Activated CD8-positive, alpha-beta T cell treated with anti-CD3 and anti-CD28 coated beads for 36 hours (primary cell): ENCODE results near the gene CDKL1. TPM values are rescaled to one million over a fixed set of nuclear protein-coding genes. Genes with fewer than 3 reads are reported as not detected.
"Not testable (repeated sequence)": the region's sequence is repeated elsewhere in the genome, so short reads cannot be mapped to it uniquely, and the experiment has no call there.

ENCODE experiments used
- ATAC-seq: fragments of 200-7000 bp; cut with Tn5 transposase; one replicate; pipeline ENCODE4 v1.10.0; 2021; ENCODE audit warnings: mild to moderate bottlenecking, moderate library complexity
- CTCF ChIA-PET: fragments of 350-600 bp; sonication (Branson Sonifier 250); formaldehyde crosslinking; loops from one replicate; lab custom pipeline; 2021; ENCODE audit warnings: antibody characterized with exemption; lab: Charles Lee
- POLR2A ChIA-PET: fragments of 350-600 bp; sonication (Branson Sonifier 250); formaldehyde crosslinking; loops from one replicate; lab custom pipeline; 2021; ENCODE audit warnings: antibody characterized with exemption; lab: Charles Lee
- DNase-seq: peaks from one replicate; pipeline ENCODE4 v3.0.0-alpha.2; 2020
- H3K27ac Mint-ChIP-seq: one replicate; pipeline ENCODE4 v1.8.0; 2021; ENCODE audit warnings: mild to moderate bottlenecking, mixed read lengths
- H3K27me3 Mint-ChIP-seq: one replicate; pipeline ENCODE4 v1.8.0; 2021; ENCODE audit warnings: mixed read lengths
- H3K36me3 Mint-ChIP-seq: one replicate; pipeline ENCODE4 v1.8.0; 2021; ENCODE audit warnings: low read depth, mixed read lengths
- H3K4me1 Mint-ChIP-seq: one replicate; pipeline ENCODE4 v1.8.0; 2021; ENCODE audit warnings: low read depth, mixed read lengths
- H3K4me3 Mint-ChIP-seq: one replicate; pipeline ENCODE4 v1.8.0; 2021; ENCODE audit warnings: mild to moderate bottlenecking, moderate library complexity, mixed read lengths
- H3K9me3 Mint-ChIP-seq: one replicate; pipeline ENCODE4 v1.8.0; 2021; ENCODE audit warnings: mixed read lengths
- CTCF ChIP-seq: fragments of 200-600 bp; IDR thresholded peaks from one replicate; pipeline ENCODE4 v1.8.0; 2022; ENCODE audit warnings: antibody characterized with exemption, mild to moderate bottlenecking
- intact Hi-C: fragments of 100-400 bp; cut with micrococcal nuclease; formaldehyde crosslinking; loops from one replicate; pipeline ENCODE4 v1.10.0; 2022
- total RNA-seq, 2 experiments: library from RNA; stranded (reverse); gene quantifications; one replicate each; pipeline ENCODE4 v1.2.3, GENCODE V29; 2021

Gene CDKL1
- total RNA-seq, 2 experiments from 2014 or later, result 3.3 to 7.7 TPM

DNA sequence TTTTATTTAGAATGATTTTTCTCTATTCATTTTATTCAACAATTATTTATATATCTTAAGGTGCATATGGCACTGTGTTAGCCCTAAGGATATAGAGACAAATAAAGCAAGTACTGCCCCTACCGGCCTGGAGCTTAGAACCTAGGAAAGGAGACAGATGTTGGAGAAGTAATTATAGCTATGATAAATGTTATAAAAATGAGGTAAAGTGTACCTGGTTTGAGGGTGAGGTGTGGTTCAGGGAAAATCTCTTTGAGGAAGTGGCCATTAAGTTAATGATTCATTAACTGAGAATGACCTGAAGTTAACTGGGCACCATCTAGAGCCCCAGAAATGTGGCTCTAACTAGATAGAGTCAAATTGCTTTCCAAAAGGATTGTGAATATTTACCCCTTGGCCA is 31.9 kb downstream of the CDKL1 start:
- H3K27ac Mint-ChIP-seq, result no peak overlapping the region
- no peak overlapping the region for H3K4me3 Mint-ChIP-seq
- ATAC-seq (no peak), DNase-seq (no peak)
- H3K27me3 Mint-ChIP-seq, result no peaks in the 10 kb centered on the region
- ChIA-PET CTCF (interaction anchor here (0.5 to 3.0 kb wide), 8 partner anchors 9 to 74 kb away, joined by 3 to 14 read pairs (median 3); no protein-coding TSS in a partner anchor), POLR2A (interaction anchor here (0.8 to 1.5 kb wide), 2 partner anchors 9 to 107 kb away, joined by 3 to 4 read pairs; no protein-coding TSS in a partner anchor)
- peaks cover 29% of the 10 kb centered on the region for H3K4me1 Mint-ChIP-seq
- H3K9me3 Mint-ChIP-seq, result peaks cover 4% of the 10 kb centered on the region
- H3K36me3 Mint-ChIP-seq, result peaks cover 6% of the 10 kb centered on the region
- no peak for TF ChIP-seq CTCF
- intact Hi-C loops, result no loop called here

GRCh38 chr14:50363714-50364111 is 33.0 kb downstream of the CDKL1 start:
- intact Hi-C loops, result no loop called here
- Mint-ChIP-seq H3K27ac (peak overlapping the region; percentile 89), H3K36me3 (peaks cover 6% of the 10 kb centered on the region)

DNA sequence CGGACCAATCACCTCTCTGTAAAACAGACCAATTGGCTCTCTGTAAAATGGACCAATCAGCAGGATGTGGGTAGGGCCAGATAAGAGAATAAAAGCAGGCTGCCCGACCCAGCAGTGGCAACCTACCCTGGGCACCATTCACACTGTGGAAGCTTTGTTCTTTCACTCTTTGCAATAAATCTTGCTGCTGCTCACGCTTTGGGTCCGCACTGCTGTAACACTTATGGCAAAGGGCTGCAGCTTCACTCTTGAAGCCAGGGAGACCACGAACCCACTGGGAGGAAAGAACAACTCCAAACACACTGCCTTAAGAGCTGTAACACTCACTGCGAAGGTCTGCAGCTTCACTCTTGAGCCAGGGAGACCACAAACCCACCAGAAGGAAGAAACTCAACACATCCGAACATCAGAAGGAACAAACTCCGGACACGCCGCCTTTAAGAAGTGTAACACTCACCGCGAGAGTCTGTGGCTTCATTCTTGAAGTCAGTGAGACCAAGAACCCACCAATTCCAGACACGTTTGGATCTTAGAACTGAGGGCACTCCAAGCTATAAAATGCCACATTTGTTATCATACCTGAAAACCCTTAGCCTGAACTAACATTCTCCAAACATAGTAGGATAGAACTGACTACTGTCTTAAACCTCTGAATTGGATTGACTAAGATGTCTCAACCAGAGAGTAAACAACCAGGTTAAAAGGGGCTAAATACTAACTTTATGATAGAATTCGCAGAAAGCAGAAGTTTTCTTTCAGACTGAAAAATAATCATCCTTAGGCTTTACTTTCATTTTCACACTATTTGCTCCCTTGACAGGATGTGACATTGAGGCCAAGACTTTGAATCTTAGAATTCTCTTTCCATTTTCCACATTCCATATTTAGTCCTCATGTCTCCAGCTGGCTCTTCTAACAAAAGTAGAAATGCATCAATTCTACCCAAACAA is 33.6 kb downstream of the CDKL1 start:
- POLR2A ChIA-PET, result interaction anchor here (0.6 to 1.8 kb wide), 10 partner anchors 11 to 429 kb away, joined by 3 to 7 read pairs (median 4); partner anchors contain the start of gene CDKL1
- ATAC-seq (peak; percentile 32), DNase-seq (peak; percentile 64)
- H3K4me1 Mint-ChIP-seq, result peaks cover 29% of the 10 kb centered on the region
- peak overlapping the region; percentile 89 for H3K27ac Mint-ChIP-seq
- H3K4me3 Mint-ChIP-seq, result peak overlapping the region; percentile 79
- peaks cover 9% of the 10 kb centered on the region for H3K36me3 Mint-ChIP-seq
- no peak for TF ChIP-seq CTCF
- intact Hi-C loops, result no loop called here
- H3K27me3 Mint-ChIP-seq, result no peaks in the 10 kb centered on the region
- H3K9me3 Mint-ChIP-seq, result peaks cover 4% of the 10 kb centered on the region
- CTCF ChIA-PET, result interaction anchor here (0.6 to 3.0 kb wide), 6 partner anchors 15 to 407 kb away, joined by 3 to 14 read pairs (median 3); no protein-coding TSS in a partner anchor

More at GRCh38 chr14:50363714-50364111, 33.0 kb downstream of the CDKL1 start:
- H3K4me3 Mint-ChIP-seq, result peak overlapping the region; percentile 79
- CTCF ChIA-PET, result interaction anchor here (1.0 to 3.0 kb wide), 2 partner anchors 19 to 43 kb away, joined by 6 to 14 read pairs; no protein-coding TSS in a partner anchor
- peak; percentile 65 for DNase-seq
- H3K9me3 Mint-ChIP-seq, result peaks cover 4% of the 10 kb centered on the region
- ATAC-seq, result peak; percentile 92
- POLR2A ChIA-PET, result interaction anchor here (0.6 to 1.8 kb wide), 7 partner anchors 10 to 428 kb away, joined by 3 to 7 read pairs (median 4); partner anchors contain the start of gene CDKL1
- TF ChIP-seq CTCF, result no peak
- H3K27me3 Mint-ChIP-seq, result no peaks in the 10 kb centered on the region
- peaks cover 29% of the 10 kb centered on the region for H3K4me1 Mint-ChIP-seq

DNA sequence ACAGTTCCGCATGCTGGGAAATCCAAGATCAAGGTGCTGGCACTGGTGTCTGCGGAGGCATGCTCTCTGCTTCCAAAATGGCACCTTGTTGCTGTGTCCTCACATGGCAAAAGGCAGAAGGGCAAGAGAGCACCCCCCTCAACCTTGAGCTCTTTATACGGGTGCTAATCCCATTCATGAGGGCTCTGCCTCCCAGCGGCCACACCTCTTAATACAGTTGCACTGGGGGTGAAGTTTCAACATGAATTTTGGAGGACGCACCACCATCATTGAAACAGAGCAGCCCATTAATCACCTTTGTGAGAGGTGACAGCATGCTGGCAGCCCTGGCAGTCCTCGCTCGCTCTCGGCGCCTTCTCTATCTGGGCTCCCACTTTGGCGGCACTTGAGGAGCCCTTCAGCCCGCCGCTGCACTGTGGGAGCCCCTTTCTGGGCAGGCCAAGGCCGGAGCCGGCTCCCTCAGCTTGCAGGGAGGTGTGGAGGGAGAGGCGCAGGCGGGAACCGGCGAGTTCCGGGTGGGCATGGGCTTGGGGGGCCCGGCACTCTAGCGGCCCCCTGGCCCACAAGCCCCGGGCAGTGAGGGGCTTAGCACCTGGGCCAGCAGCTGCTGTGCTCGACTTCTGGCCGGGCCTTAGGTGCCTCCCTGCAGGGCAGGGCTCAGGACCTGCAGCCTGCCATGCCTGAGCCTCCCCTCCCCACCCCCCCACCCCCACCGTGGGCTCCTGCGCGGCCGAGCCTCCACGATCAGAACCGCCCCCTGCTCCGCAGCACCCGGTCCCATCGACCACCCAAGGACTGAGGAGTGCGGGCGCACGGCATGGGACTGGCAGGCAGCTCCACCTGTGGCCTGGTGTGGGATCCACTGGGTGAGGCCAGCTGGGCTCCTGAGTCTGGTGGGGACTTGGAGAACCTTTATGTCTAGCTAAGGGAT is 34.9 kb downstream of the CDKL1 start:
- DNase-seq, ATAC-seq, intact Hi-C loops, H3K27ac Mint-ChIP-seq, H3K9me3 Mint-ChIP-seq, H3K27me3 Mint-ChIP-seq, H3K4me3 Mint-ChIP-seq: not testable (repeated sequence)
- H3K36me3 Mint-ChIP-seq, result peaks cover 11% of the 10 kb centered on the region
- ChIA-PET POLR2A (interaction anchor here (1.1 to 1.8 kb wide), 3 partner anchors 33 to 41 kb away, joined by 3 to 7 read pairs (median 5); partner anchors contain the start of gene CDKL1), CTCF (interaction anchor here (3.0 kb wide), 1 partner anchor 17 kb away, joined by 14 read pairs; no protein-coding TSS in a partner anchor)
- peaks cover 24% of the 10 kb centered on the region for H3K4me1 Mint-ChIP-seq

GRCh38 chr14:50360851-50361250 is 35.8 kb downstream of the CDKL1 start:
- DNase-seq (no peak), ATAC-seq (no peak)
- intact Hi-C loops, result no loop called here
- ChIA-PET POLR2A (no interaction called here), CTCF (no interaction called here)
- Mint-ChIP-seq H3K4me1 (peaks cover 20% of the 10 kb centered on the region), H3K4me3 (no peak overlapping the region), H3K27me3 (no peaks in the 10 kb centered on the region), H3K36me3 (peaks cover 12% of the 10 kb centered on the region), H3K27ac (no peak overlapping the region), H3K9me3 (peaks cover 4% of the 10 kb centered on the region)
- no peak for TF ChIP-seq CTCF
